Ammon's horn (tissue), 1 donor: ENCODE data around the gene ERC2.

Experiments
- DNase-seq: peaks from one replicate; pipeline ENCODE4 v3.0.0-alpha.2; 2016; ENCODE audit warnings: low spot score

The ERC2 gene

GRCh38 chr3:55929154-55929869 is 539.0 kb downstream of the ERC2 start:
- no peak for DNase-seq

- DNase-seq: no peak
Measured at GRCh38 chr3:55923626-55924025, 544.6 kb downstream of the ERC2 start.

- no peak for DNase-seq
Measured at GRCh38 chr3:55923207-55923606, 545.1 kb downstream of the ERC2 start.

GRCh38 chr3:55912880-55913279 is 555.4 kb downstream of the ERC2 start:
- no peak for DNase-seq

GRCh38 chr3:55911266-55911665 is 557.0 kb downstream of the ERC2 start:
- no peak for DNase-seq

- no peak for DNase-seq
Measured at GRCh38 chr3:55910543-55910942, 557.7 kb downstream of the ERC2 start.

DNA sequence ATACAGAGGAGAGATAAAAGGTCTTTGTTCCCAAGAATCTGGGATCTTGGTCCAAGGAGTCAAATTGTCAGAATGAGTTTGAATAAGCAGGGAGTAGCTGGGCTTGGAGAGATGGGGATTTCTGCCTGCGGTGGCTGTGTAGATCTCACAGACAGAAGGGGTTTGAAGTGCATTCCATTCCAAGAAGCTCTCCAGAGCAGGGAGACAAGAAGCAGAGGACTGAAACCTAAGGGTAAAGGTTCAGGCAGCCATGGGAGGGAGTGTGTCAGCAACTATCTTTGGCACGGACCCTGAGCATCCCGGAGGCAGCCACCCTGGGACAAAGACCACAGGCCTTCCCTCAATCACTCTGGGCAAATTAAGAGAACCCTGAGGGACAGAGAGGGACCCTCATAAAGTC is 558.9 kb downstream of the ERC2 start:
- DNase-seq: no peak

GRCh38 chr3:55907616-55908015 is 560.7 kb downstream of the ERC2 start:
- DNase-seq: no peak

- DNase-seq: no peak
Measured at GRCh38 chr3:55906896-55907295, 561.4 kb downstream of the ERC2 start.

GRCh38 chr3:55904716-55905115 is 563.6 kb downstream of the ERC2 start:
- DNase-seq: no peak

GRCh38 chr3:55903680-55904079 is 564.6 kb downstream of the ERC2 start:
- DNase-seq: no peak

DNA sequence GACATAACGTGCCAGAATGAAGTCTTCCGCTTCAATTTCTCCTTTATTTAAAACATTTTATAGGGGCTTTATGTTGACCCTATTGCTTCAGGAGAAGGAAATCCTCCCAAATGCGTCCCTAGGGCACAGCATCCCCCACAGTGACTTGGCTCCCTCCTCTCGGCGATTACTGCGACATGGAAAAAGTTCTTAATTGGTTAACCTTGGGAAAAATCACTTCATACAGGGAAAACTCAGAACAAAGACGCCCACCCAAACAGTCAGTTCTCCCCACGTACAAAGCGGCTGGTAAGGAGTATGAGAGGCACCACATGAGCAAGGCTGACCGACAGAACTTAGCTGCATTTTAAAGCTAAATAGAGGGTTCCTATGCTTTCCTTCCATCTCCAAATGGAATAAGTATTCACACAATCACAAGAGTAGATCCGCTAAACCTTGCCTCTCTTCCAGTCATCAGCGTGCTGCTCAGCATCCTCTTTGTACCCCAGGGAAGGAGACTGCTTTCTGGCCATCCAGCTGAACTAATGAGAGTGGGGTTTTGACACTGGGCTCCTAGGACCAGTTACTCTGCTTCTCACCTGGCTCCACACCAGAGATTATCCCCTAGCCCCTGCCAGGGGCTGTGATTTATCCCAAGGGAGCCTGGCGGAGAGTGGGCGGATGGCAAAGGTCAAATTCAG is 565.9 kb downstream of the ERC2 start:
- no peak for DNase-seq

DNA sequence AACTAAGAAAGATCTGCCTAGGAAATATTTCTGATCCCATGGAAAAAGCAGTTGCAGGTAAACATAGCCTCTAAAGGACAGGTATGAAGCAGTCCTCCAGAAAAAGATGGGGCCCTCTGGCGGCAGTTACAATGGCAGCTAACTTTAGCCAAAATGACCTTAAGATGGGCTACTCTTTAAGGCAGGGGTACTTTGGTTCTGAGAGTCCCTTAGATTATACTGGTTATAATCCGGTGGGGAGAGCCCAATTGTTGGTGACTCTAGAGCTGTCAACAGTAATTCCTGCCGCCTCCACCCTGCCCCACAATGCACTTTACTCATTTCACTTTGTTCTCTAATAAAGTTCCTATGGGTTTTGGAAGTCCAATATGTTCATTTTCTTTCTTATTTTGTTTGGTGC is 568.4 kb downstream of the ERC2 start:
- no peak for DNase-seq

GRCh38 chr3:55897573-55898224 is 570.6 kb downstream of the ERC2 start:
- no peak for DNase-seq

GRCh38 chr3:55895897-55896566 is 572.2 kb downstream of the ERC2 start:
- DNase-seq: no peak

- no peak for DNase-seq
Measured at GRCh38 chr3:55894605-55895004, 573.7 kb downstream of the ERC2 start.

DNA sequence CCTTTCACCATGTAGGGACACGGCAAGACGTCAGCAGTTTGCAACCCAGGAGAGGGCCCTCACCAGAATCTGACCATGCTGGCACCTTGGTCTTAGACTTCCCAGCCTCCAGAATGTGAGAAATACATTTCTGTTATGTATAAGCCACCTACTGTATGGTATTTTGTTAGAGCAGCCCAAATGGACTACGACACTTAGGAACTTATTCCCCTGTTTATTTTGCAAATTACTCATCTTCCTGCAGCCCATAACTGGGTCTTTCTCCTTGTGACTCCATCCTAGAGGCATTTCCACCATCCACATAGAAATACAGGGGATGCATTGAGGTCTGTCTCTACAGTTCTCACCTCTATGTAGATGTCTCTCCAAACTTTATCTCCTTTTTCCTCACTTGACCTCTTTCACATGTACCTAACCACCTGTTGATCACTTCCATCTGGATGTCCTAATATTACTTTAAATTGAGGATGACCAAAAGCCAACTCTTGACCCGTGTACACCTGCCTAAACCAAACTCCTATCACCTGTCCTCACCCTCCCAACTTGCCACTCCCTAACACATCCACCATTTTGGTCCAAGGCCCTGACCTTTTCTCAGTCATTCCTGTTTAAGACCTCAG is 575.1 kb downstream of the ERC2 start:
- no peak for DNase-seq

GRCh38 chr3:55891106-55891505 is 577.2 kb downstream of the ERC2 start:
- DNase-seq: no peak

DNA sequence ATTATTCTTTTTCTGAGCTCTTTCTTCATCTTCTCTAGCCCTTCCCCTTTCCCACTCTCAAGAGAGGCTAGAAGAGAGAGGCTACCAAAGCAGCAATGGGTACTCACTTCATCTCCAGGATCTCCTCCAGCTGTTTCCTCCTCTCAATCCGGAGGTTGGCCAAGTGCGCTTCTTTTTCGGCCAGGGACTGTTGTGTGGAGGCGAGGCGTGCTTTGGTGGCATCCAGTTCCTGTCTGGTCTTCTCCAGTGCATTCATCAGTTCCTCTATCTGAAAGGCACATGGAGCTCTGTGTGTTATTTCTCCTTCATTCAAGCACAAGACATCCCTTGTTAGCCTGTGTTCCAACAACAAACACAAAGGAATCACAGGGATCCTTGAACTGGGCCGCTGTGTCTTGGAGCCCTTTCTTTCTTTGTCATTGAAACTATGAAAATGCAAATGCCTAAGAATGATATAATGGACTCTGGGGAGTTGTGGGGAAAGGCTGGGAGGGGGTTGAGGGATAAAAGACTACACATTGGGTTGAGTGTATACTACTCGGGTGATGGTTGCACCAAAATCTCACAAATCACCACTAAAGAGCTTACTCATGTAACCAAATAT is 579.9 kb downstream of the ERC2 start:
- DNase-seq: peak; percentile 29

DNA sequence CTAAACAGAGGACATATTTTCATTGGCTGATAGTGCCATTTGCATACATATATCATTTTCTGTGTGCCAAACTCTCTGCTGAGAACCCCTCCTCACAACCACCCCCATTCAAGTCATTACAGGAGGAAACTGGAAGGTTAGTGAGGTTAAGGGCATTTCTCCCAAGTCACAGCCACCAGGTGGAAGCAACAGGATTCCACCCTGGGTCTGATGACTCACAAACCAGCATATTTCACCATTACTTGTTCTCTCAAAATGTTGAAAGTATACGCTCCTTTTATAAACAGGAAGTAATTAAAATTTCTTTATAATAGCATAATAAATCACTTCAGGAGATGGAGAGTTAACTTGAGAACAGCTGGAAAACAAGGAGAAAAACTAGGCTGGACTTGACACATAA is 582.5 kb downstream of the ERC2 start:
- no peak for DNase-seq

DNA sequence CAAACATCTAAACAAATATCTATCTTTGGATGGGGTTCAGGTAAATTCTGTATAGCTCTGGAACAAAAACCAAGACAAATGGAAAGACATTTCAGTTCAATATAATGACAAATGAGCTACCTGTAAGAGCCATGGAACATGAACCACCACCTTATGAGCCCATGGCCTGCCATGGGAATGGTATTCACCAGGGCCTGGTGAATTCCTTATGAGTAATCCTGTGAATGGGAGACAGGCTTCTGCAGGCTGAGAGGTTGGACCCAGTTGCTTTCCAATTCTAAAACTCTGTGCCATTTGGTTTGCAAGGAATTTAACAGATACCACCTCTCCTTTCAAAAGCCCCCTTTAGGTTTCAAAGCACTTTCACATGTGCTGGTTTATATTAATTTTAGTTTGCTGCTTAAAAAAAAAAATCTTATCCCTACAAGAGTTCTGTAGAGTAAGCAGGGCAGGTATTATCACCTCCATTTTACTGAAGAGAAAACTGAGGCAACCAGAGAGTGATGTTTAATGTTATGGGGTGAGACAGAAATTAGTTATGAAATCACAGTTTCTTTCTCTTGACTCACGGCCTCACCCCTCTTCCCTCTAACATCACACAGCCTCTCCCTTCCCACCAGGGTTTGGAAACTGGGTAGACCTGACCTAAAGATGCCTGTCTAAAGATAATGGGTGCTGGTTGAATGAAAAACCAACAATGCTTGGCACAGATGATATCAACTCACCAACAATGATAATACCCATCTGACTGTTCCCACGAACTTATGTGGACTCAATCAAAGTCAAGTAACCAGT is 583.6 kb downstream of the ERC2 start:
- DNase-seq: no peak
